ENCODE data around the gene UBE3A.
A peak's percentile ranks its signal among the peaks of the same experiment; 100 is the strongest.

Gene UBE3A

DNA sequence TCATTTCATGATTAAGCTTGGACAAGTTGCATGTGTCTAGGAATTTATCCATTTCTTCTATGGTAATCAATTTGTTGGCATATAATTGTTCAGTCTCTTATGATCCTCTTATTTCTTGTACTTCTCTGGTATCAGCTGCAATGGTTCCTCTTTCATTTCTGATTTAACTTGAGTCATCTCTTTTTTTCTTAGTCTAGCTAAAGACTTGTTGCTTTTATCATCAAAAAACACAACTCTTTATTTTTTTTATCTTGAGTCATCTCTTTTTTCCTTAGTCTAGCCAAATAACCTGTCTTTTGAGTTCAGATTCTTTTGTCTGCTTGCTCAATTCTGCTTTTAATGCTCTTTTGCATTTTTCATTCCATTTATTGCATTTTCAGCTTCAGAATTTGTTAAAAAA is 37.3 kb downstream of the UBE3A start:
- no peak overlapping the region for H3K4me3 ChIP-seq (ENCODE audit: control insufficient read depth, low read depth, low read length)
- peak; percentile 25 for DNase-seq (ENCODE audit: low read depth)
- TF ChIP-seq, protein P1, sequence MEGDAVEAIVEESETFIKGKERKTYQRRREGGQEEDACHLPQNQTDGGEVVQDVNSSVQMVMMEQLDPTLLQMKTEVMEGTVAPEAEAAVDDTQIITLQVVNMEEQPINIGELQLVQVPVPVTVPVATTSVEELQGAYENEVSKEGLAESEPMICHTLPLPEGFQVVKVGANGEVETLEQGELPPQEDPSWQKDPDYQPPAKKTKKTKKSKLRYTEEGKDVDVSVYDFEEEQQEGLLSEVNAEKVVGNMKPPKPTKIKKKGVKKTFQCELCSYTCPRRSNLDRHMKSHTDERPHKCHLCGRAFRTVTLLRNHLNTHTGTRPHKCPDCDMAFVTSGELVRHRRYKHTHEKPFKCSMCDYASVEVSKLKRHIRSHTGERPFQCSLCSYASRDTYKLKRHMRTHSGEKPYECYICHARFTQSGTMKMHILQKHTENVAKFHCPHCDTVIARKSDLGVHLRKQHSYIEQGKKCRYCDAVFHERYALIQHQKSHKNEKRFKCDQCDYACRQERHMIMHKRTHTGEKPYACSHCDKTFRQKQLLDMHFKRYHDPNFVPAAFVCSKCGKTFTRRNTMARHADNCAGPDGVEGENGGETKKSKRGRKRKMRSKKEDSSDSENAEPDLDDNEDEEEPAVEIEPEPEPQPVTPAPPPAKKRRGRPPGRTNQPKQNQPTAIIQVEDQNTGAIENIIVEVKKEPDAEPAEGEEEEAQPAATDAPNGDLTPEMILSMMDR (conservative IDR thresholded peaks at IDR 0.05; ENCODE audit: control insufficient read depth, insufficient read depth, low read depth, low read length), result no peak

DNA sequence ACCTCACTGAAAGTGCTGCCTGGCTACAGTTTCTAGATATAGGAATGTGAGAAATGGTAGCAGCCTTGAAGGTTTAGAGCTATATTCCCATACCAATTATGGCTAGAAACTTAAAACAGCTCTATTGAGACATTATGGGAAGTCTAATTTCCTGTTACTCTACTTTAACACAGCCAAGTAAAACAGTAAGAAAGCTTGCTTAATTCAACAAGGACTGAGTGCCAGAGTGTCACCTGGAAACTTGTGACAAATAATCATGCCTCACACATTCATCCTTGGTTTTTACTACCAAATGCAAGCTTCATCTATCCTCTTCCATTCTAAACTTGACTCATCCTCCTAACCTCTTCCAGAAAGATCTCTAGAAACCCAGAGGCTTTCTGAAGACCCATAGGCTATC is 41.7 kb downstream of the UBE3A start:
- DNase-seq (ENCODE audit: low read depth), result peak; percentile 28
- TF ChIP-seq, protein P1 (conservative IDR thresholded peaks at IDR 0.05; ENCODE audit: control insufficient read depth, insufficient read depth, low read depth, low read length), result no peak

DNA sequence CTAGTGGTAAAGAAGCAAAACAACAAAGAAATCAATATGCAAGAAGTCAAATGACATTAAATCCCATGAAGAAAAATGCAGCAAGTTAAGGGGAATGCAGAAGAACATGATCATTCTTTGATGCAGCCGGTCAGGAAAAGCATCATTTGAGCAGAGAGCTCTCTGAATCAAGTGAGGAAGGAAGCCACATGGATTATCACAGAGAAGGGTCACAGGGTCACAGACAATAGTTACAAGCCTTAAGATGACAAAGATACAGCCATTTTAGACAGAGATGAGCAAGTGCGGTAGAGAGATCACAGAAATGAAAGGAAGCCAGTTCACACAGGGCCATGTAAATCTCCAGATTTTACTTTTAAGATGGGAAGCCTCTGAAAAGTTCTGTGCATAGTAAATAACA is 43.9 kb downstream of the UBE3A start:
- H3K4me3 ChIP-seq (ENCODE audit: control insufficient read depth, low read depth, low read length), result no peak overlapping the region
- TF ChIP-seq, protein P1 (conservative IDR thresholded peaks at IDR 0.05; ENCODE audit: control insufficient read depth, insufficient read depth, low read depth, low read length), result no peak
- DNase-seq (ENCODE audit: low read depth), result no peak

More for the DNA sequence above, 41.7 kb downstream of the UBE3A start:
- no peak overlapping the region for H3K4me3 ChIP-seq (ENCODE audit: control insufficient read depth, low read depth, low read length)

DNA sequence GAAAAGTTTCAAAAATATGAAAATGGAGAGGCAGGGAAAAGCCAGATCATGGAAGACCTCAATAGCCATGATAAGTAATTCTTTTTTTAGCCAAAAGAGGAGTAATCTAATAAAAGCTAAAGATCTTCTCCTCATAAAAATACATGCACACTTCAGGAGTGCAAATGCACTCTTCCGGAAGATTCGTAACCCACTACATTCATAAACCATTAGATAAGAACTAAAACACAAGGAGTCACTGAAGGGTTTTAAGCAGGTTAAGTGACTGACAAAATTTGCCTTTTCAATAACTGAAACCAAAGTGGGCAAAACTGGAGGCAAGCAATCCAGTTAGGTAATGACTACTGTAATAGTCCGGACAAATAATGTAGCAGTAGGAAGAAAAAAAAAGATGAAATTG is 46.0 kb downstream of the UBE3A start:
- TF ChIP-seq, protein P1 (conservative IDR thresholded peaks at IDR 0.05; ENCODE audit: control insufficient read depth, insufficient read depth, low read depth, low read length), result no peak

DNA sequence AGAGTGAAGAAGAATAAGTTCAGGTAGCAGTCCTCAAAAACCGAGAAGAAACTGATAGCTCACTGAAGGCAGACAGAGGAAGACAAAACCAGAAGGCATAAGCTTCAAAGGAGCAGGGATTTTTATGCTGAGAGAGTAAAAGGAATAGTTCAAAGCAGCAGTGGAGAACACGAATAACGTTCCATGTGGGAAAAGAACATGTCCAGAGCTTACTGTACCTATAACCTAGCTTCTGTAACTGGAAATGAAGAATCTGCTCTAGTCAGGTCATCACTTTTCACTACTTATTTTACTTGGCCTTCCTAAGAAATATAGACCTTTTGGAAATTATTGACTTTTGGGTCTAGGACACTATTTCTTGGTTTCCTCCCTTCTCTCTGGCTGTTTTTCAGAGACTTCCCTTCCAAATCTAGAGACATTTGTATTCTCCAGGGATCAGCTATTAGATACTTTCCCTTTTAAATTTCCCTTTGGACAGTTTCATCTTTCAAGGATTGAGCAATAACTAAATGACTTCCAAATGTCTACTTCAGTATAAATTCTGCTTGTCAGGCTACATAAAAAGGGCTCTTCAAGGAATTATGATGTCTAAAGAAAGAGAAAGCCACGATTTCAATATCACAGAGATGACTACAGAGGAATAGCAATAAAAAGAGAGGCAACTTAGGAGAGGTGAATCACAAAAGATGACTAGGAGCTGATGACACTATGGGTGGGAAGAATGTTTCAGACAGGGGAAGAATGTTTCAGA is 46.7 kb downstream of the UBE3A start:
- TF ChIP-seq, protein P1 (conservative IDR thresholded peaks at IDR 0.05; ENCODE audit: control insufficient read depth, insufficient read depth, low read depth, low read length), result no peak
- peak; percentile 92 for DNase-seq (ENCODE audit: low read depth)
- no peak overlapping the region for H3K4me3 ChIP-seq (ENCODE audit: control insufficient read depth, low read depth, low read length)

More for the DNA sequence above, 46.0 kb downstream of the UBE3A start:
- H3K4me3 ChIP-seq (ENCODE audit: control insufficient read depth, low read depth, low read length), result no peak overlapping the region
- no peak for DNase-seq (ENCODE audit: low read depth)

DNA sequence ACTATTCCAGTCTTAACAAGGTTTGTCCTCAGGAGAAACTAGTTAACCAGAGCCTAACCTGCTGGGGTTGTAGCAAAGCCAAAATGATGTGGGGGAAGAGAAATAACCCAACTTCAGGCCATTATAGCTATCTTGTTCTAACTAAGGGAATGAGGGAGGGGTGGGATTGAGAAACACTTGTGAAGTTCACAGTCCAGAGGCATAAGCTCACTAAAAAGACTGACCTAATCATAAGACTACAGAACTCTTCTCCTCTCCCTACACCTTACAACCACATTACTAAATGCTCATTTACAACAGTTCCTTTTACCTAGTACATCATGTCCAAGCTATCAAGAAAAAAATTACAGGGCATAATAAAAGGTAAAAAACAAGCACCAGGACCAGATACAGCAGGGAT is 52.8 kb downstream of the UBE3A start:
- H3K4me3 ChIP-seq (ENCODE audit: control insufficient read depth, low read depth, low read length), result no peak overlapping the region
- no peak for DNase-seq (ENCODE audit: low read depth)
- TF ChIP-seq, protein P1 (conservative IDR thresholded peaks at IDR 0.05; ENCODE audit: control insufficient read depth, insufficient read depth, low read depth, low read length), result no peak

Data from fibroblast of mammary gland (primary cell).